ENCODE data around the gene CORO2B. TPM values are rescaled to one million over a fixed set of nuclear protein-coding genes. Genes with fewer than 3 reads are reported as not detected.
A peak's percentile ranks its signal among the peaks of the same experiment; 100 is the strongest.

CORO2B gene
- total and polyA plus RNA-seq, 5 donors from 2014 or later, result not detected

- Histone ChIP-seq H3K27me3 (ENCODE audit: control insufficient read depth, insufficient read depth, low read length) (peaks cover 2% of the 10 kb centered on the region), H3K36me3 (ENCODE audit: control insufficient read depth, insufficient read depth, low read length) (no peaks in the 10 kb centered on the region), H3K4me3 (ENCODE audit: low read depth, low read length) (no peak overlapping the region), H3K4me1 (ENCODE audit: control insufficient read depth, insufficient read depth, low read length, poor library complexity, severe bottlenecking) (no peaks in the 10 kb centered on the region), H3K27ac (ENCODE audit: insufficient read depth, low read length, poor library complexity, severe bottlenecking) (no peak overlapping the region), H3K9me3 (ENCODE audit: control insufficient read depth in 2 of 2, low read length in 2 of 2) (no peaks in the 10 kb centered on the region)
- H3K36me3 Mint-ChIP-seq, result no peaks in the 10 kb centered on the region
- DNase-seq (no peak), ATAC-seq (ENCODE audit: low read depth in 2 of 2) (no peak)
- no peaks in the 10 kb centered on the region for H3K4me1 Mint-ChIP-seq
- peaks cover 19% of the 10 kb centered on the region for H3K27me3 Mint-ChIP-seq
- H3K4me3 Mint-ChIP-seq, result peak overlapping the region in 1 of 4 donors; percentile 43
- H3K27ac Mint-ChIP-seq, result no peak overlapping the region
- H3K9me3 Mint-ChIP-seq, result peaks cover 0 to 2% (median 0%) of the 10 kb centered on the region in 7 donors
Observed at GRCh38 chr15:68666812-68667450, 88.1 kb downstream of the CORO2B start.

DNA sequence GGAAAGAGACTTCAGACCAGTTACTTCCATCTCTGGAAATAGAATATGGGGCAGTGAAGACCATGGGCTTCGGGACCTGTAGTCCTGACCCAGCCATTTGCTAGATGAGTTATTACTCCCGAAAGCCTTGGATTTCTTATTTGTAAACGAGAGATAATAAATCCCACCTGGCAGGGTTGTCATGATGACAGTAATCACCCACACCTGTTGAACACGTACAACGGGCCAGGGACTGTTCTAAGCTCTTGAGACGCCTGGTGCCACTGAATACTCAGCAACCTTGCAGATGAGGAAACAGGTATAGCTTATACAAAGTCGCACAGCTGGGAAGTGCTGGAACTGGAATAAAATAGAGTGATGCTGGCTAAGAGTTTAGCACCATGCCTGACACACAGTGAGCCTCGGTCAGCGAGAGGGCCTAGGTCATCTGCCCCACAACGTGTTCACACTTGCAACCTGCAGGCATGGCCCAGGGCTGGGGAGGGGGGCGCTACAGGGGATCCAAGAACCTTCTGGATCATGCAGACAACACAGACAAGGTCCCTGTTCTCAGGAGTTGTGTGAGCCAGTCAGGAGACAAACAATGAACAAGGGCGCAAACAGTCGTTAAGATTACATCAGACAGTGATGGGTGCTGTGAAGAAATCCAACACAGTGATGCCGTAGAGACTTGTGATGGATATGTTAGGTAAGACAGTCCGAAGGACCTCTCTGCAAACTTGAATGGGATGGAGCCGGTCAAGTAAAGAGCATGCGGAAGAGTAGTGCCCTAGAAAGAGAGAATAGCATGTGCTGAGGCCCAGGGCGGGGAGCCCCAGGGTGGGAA lies 89.2 kb downstream of the CORO2B start:
- ATAC-seq (ENCODE audit: low read depth in 2 of 2), result no peak
- Histone ChIP-seq H3K4me1 (ENCODE audit: control insufficient read depth, insufficient read depth, low read length, poor library complexity, severe bottlenecking) (no peaks in the 10 kb centered on the region), H3K9me3 (ENCODE audit: control insufficient read depth in 2 of 2, low read length in 2 of 2) (no peaks in the 10 kb centered on the region), H3K36me3 (ENCODE audit: control insufficient read depth, insufficient read depth, low read length) (no peaks in the 10 kb centered on the region), H3K27ac (ENCODE audit: insufficient read depth, low read length, poor library complexity, severe bottlenecking) (no peak overlapping the region), H3K4me3 (ENCODE audit: low read depth, low read length) (no peak overlapping the region), H3K27me3 (ENCODE audit: control insufficient read depth, insufficient read depth, low read length) (peaks cover 2% of the 10 kb centered on the region)
- Mint-ChIP-seq H3K9me3 (peaks cover 0 to 2% (median 0%) of the 10 kb centered on the region in 7 donors), H3K36me3 (no peaks in the 10 kb centered on the region), H3K4me3 (no peak overlapping the region), H3K4me1 (no peaks in the 10 kb centered on the region), H3K27me3 (peaks cover 17% of the 10 kb centered on the region), H3K27ac (no peak overlapping the region)
- no peak for DNase-seq

- ATAC-seq (ENCODE audit: low read depth in 2 of 2) (no peak), DNase-seq (no peak)
- H3K27ac ChIP-seq (ENCODE audit: insufficient read depth, low read length, poor library complexity, severe bottlenecking), result no peak overlapping the region
- H3K36me3 ChIP-seq (ENCODE audit: control insufficient read depth, insufficient read depth, low read length), result no peaks in the 10 kb centered on the region
- H3K4me3 ChIP-seq (ENCODE audit: low read depth, low read length), result no peak overlapping the region
- Mint-ChIP-seq H3K4me1 (peaks cover 0 to 4% (median 2%) of the 10 kb centered on the region in 4 donors), H3K4me3 (no peak overlapping the region), H3K27me3 (peaks cover 8% of the 10 kb centered on the region), H3K27ac (no peak overlapping the region), H3K9me3 (peaks cover 0 to 2% (median 0%) of the 10 kb centered on the region in 7 donors), H3K36me3 (no peaks in the 10 kb centered on the region)
- no peaks in the 10 kb centered on the region for H3K9me3 ChIP-seq (ENCODE audit: control insufficient read depth in 2 of 2, low read length in 2 of 2)
- H3K27me3 ChIP-seq (ENCODE audit: control insufficient read depth, insufficient read depth, low read length), result peaks cover 2% of the 10 kb centered on the region
- no peaks in the 10 kb centered on the region for H3K4me1 ChIP-seq (ENCODE audit: control insufficient read depth, insufficient read depth, low read length, poor library complexity, severe bottlenecking)
Observed at GRCh38 chr15:68668926-68669600, 90.3 kb downstream of the CORO2B start.

GRCh38 chr15:68672251-68672650 lies 93.5 kb downstream of the CORO2B start:
- no peaks in the 10 kb centered on the region for H3K27me3 ChIP-seq (ENCODE audit: control insufficient read depth, insufficient read depth, low read length)
- no peak overlapping the region for H3K27ac ChIP-seq (ENCODE audit: insufficient read depth, low read length, poor library complexity, severe bottlenecking)
- DNase-seq, result no peak
- no peaks in the 10 kb centered on the region for H3K36me3 ChIP-seq (ENCODE audit: control insufficient read depth, insufficient read depth, low read length)
- H3K9me3 ChIP-seq (ENCODE audit: control insufficient read depth in 2 of 2, low read length in 2 of 2), result no peaks in the 10 kb centered on the region
- no peak for ATAC-seq (ENCODE audit: low read depth in 2 of 2)
- peaks cover 0 to 2% (median 0%) of the 10 kb centered on the region in 7 donors for H3K9me3 Mint-ChIP-seq
- no peak overlapping the region for H3K27ac Mint-ChIP-seq
- no peak overlapping the region for H3K4me3 ChIP-seq (ENCODE audit: low read depth, low read length)
- H3K4me1 Mint-ChIP-seq, result peaks cover 0 to 4% (median 2%) of the 10 kb centered on the region in 4 donors
- no peaks in the 10 kb centered on the region for H3K36me3 Mint-ChIP-seq
- no peak overlapping the region for H3K4me3 Mint-ChIP-seq
- H3K4me1 ChIP-seq (ENCODE audit: control insufficient read depth, insufficient read depth, low read length, poor library complexity, severe bottlenecking), result no peaks in the 10 kb centered on the region
- H3K27me3 Mint-ChIP-seq, result no peaks in the 10 kb centered on the region

- Histone ChIP-seq H3K36me3 (ENCODE audit: control insufficient read depth, insufficient read depth, low read length) (no peaks in the 10 kb centered on the region), H3K4me3 (ENCODE audit: low read depth, low read length) (no peak overlapping the region), H3K27me3 (ENCODE audit: control insufficient read depth, insufficient read depth, low read length) (no peaks in the 10 kb centered on the region), H3K9me3 (ENCODE audit: control insufficient read depth in 2 of 2, low read length in 2 of 2) (no peaks in the 10 kb centered on the region), H3K4me1 (ENCODE audit: control insufficient read depth, insufficient read depth, low read length, poor library complexity, severe bottlenecking) (no peaks in the 10 kb centered on the region), H3K27ac (ENCODE audit: insufficient read depth, low read length, poor library complexity, severe bottlenecking) (no peak overlapping the region)
- Mint-ChIP-seq H3K27ac (no peak overlapping the region), H3K36me3 (no peaks in the 10 kb centered on the region), H3K27me3 (no peaks in the 10 kb centered on the region), H3K4me3 (no peak overlapping the region), H3K9me3 (peaks cover 0 to 2% (median 0%) of the 10 kb centered on the region in 7 donors), H3K4me1 (peaks cover 0 to 4% (median 2%) of the 10 kb centered on the region in 4 donors)
- ATAC-seq (ENCODE audit: low read depth in 2 of 2) (no peak), DNase-seq (no peak)
Observed at GRCh38 chr15:68672781-68673205, 94.0 kb downstream of the CORO2B start.

GRCh38 chr15:68674975-68675374 lies 96.2 kb downstream of the CORO2B start:
- Mint-ChIP-seq H3K9me3 (peaks cover 0 to 2% (median 0%) of the 10 kb centered on the region in 7 donors), H3K4me1 (peaks cover 0 to 4% (median 2%) of the 10 kb centered on the region in 4 donors), H3K27ac (no peak overlapping the region), H3K27me3 (no peaks in the 10 kb centered on the region), H3K4me3 (no peak overlapping the region), H3K36me3 (no peaks in the 10 kb centered on the region)
- Histone ChIP-seq H3K36me3 (ENCODE audit: control insufficient read depth, insufficient read depth, low read length) (no peaks in the 10 kb centered on the region), H3K27ac (ENCODE audit: insufficient read depth, low read length, poor library complexity, severe bottlenecking) (no peak overlapping the region), H3K4me3 (ENCODE audit: low read depth, low read length) (no peak overlapping the region), H3K27me3 (ENCODE audit: control insufficient read depth, insufficient read depth, low read length) (no peaks in the 10 kb centered on the region), H3K4me1 (ENCODE audit: control insufficient read depth, insufficient read depth, low read length, poor library complexity, severe bottlenecking) (no peaks in the 10 kb centered on the region), H3K9me3 (ENCODE audit: control insufficient read depth in 2 of 2, low read length in 2 of 2) (no peaks in the 10 kb centered on the region)
- ATAC-seq (ENCODE audit: low read depth in 2 of 2) (no peak), DNase-seq (no peak)

DNA sequence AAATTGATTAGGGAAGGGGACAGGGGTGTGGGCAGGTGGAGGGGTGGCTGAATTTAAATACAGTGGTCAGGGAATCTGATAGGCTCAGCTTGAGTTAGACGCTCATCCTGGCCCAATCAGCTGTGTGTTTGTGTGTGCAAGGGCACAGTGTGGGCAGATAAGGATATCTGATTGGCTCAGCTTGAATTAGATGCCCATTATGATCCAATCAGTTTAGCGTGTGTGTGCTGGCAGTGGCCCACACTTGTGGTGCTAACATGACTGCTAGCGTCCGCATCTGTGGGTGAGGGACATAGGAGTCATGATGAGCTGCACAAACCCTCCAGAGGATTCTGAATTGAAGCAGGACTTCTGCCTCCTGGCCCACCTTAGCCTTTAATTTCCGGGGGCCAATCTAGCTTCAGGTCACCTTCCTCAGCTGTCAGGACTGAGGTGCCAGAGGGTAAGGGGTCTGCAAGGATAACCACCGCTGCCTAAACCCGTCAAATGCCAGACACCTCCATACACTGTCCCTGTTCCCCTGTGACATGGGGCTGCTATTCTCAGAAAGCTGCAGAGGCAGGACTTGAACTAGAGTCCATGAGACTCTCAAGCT lies 97.3 kb downstream of the CORO2B start:
- H3K27me3 ChIP-seq (ENCODE audit: control insufficient read depth, insufficient read depth, low read length), result no peaks in the 10 kb centered on the region
- H3K4me3 ChIP-seq (ENCODE audit: low read depth, low read length), result no peak overlapping the region
- Mint-ChIP-seq H3K36me3 (no peaks in the 10 kb centered on the region), H3K4me3 (no peak overlapping the region), H3K27ac (no peak overlapping the region), H3K4me1 (peaks cover 0 to 4% (median 2%) of the 10 kb centered on the region in 4 donors), H3K9me3 (peaks cover 0 to 2% (median 0%) of the 10 kb centered on the region in 7 donors), H3K27me3 (no peaks in the 10 kb centered on the region)
- H3K27ac ChIP-seq (ENCODE audit: insufficient read depth, low read length, poor library complexity, severe bottlenecking), result no peak overlapping the region
- H3K36me3 ChIP-seq (ENCODE audit: control insufficient read depth, insufficient read depth, low read length), result no peaks in the 10 kb centered on the region
- ATAC-seq (ENCODE audit: low read depth in 2 of 2) (no peak), DNase-seq (no peak)
- H3K4me1 ChIP-seq (ENCODE audit: control insufficient read depth, insufficient read depth, low read length, poor library complexity, severe bottlenecking), result no peaks in the 10 kb centered on the region
- no peaks in the 10 kb centered on the region for H3K9me3 ChIP-seq (ENCODE audit: control insufficient read depth in 2 of 2, low read length in 2 of 2)
